ENCODE results near the gene ISX. TPM values are rescaled to one million over a fixed set of nuclear protein-coding genes. Genes with fewer than 3 reads are reported as not detected.

ISX gene
- total RNA-seq, 2 donors from 2014 or later: not detected

DNA sequence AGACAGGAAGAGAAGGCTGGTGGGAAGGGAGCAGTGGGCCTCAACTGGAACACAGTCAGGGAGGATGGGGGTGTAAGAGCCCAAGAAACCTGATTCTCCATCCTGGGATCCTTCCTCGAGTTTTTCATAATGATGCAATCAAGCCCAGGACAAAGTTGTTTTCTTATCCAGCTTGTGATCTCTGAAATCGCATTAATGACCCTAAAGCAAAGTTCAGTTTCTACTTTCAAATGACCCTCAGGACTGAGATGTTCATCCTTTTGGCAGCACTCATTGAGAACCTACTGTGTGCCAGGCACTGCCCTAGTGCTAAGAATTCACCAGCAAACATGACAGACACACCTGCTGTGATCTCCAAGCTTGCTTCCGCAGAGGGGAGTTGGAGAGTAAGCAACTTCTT is 45.3 kb downstream of the ISX start:
- Mint-ChIP-seq H3K4me1 (no peaks in the 10 kb centered on the region), H3K27ac (no peak overlapping the region), H3K36me3 (ENCODE audit: low read depth) (no peaks in the 10 kb centered on the region), H3K9me3 (peaks cover 6% of the 10 kb centered on the region), H3K27me3 (peaks cover 30% of the 10 kb centered on the region), H3K4me3 (no peak overlapping the region)
- no peak for ATAC-seq (replicated peaks)

DNA sequence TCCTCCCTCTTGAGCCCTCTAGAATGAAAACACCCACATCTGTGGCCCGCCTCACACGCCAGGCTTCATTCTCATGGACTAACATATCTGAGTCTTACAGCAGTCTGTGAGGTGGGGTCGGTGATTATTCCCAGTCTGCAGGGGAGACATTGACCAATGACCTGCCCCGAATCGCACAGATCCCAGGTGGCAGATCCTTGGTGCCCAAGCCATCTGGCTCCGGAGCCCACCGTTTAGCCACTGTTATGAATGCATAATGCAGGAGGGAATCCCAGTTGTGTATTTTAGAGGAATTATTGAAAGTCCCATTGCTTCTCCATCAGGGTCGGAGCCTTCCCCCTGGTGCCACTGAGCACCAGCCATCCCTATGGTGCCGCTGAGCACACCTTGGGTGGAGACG is 47.4 kb downstream of the ISX start:
- H3K9me3 Mint-ChIP-seq: no peaks in the 10 kb centered on the region
- peaks cover 23% of the 10 kb centered on the region for H3K27me3 Mint-ChIP-seq
- H3K27ac Mint-ChIP-seq: no peak overlapping the region
- no peaks in the 10 kb centered on the region for H3K4me1 Mint-ChIP-seq
- no peak for ATAC-seq (replicated peaks)
- H3K4me3 Mint-ChIP-seq: no peak overlapping the region
- H3K36me3 Mint-ChIP-seq (ENCODE audit: low read depth): no peaks in the 10 kb centered on the region

DNA sequence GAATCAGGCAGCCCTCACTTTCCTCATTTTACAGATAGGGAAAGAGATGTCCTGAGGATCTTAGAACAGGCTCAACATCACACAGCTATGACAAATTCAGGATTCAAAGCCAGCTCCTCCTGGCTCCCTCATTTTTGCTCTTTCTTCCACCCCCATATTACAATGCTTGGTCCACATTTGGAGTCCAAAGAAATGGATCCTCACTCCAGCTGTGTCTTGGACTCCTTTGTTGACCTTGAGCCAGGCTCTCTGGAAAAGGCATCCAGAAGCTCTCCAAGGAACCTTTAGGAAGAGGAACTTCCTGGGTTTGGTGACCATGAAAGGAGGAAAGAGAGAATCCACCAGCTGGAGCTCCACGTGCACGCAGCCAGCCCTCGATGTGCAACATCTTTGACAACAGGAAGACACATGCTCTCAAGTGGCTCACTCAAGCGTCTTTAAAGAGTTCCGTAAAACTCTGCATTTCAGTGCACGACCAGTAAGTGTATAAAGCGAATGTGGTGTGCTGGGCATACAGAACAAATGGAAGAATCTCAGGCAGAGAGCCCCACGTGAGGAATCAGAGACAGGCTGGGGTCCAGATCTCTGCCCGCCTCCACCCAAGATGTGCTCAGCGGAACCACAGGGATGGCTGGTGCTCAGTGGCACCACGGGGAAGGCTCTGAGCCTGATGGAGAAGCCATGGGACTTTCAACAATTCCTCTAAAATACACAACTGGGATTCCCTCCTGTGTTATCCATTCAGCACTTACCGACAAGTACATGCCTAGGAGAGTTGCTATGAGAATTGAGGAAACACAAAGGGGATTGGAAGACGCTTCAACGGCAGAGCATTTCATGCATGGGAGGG is 48.4 kb downstream of the ISX start:
- no peaks in the 10 kb centered on the region for H3K9me3 Mint-ChIP-seq
- H3K36me3 Mint-ChIP-seq (ENCODE audit: low read depth): no peaks in the 10 kb centered on the region
- no peak overlapping the region for H3K27ac Mint-ChIP-seq
- H3K27me3 Mint-ChIP-seq: peaks cover 13% of the 10 kb centered on the region
- no peaks in the 10 kb centered on the region for H3K4me1 Mint-ChIP-seq
- H3K4me3 Mint-ChIP-seq: no peak overlapping the region
- ATAC-seq (replicated peaks): no peak

DNA sequence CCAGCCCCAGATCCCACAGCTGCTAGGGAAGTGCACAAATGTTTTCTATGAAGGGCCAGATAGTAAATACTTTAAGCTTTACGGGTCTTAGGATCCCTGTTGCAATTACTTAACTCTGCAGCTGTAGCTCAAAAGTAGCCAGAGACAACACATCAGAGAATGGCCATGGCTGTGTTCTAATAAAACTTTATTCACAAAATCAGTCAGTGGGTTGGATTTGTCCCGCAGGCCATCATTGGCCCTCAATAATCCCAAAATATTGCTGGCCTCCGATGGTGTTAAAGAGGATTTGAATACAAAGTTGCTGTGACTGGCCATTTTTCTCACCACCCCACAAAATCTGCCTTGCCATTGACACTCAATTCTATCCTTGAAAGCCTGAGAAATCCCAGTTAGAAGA is 49.6 kb downstream of the ISX start:
- H3K9me3 Mint-ChIP-seq: no peaks in the 10 kb centered on the region
- H3K36me3 Mint-ChIP-seq (ENCODE audit: low read depth): no peaks in the 10 kb centered on the region
- no peak overlapping the region for H3K4me3 Mint-ChIP-seq
- H3K4me1 Mint-ChIP-seq: no peaks in the 10 kb centered on the region
- no peak overlapping the region for H3K27ac Mint-ChIP-seq
- ATAC-seq (replicated peaks): no peak
- peaks cover 10% of the 10 kb centered on the region for H3K27me3 Mint-ChIP-seq

DNA sequence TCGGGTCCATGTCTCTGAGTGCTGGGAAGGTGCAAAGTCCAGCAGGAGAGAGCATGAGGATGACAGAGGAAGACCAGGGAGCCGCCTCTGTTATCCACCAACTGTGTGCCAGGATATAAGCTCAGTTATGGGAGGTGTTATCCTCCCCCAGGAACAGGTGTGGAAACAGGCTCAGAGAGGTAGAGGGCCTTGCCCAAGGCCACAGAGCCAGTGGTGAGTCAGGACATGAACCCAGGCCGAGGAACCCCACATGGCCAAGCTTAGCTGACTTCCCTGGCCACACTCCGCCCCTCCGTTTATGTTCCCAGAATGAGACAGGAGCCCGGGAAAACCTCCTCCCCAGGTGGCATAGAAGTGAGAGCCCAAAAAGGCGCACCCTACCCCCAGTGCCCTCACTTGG is 50.3 kb downstream of the ISX start:
- no peak for ATAC-seq (replicated peaks)
- Mint-ChIP-seq H3K4me1 (no peaks in the 10 kb centered on the region), H3K27ac (no peak overlapping the region), H3K27me3 (peaks cover 10% of the 10 kb centered on the region), H3K36me3 (ENCODE audit: low read depth) (no peaks in the 10 kb centered on the region), H3K4me3 (no peak overlapping the region), H3K9me3 (no peaks in the 10 kb centered on the region)

DNA sequence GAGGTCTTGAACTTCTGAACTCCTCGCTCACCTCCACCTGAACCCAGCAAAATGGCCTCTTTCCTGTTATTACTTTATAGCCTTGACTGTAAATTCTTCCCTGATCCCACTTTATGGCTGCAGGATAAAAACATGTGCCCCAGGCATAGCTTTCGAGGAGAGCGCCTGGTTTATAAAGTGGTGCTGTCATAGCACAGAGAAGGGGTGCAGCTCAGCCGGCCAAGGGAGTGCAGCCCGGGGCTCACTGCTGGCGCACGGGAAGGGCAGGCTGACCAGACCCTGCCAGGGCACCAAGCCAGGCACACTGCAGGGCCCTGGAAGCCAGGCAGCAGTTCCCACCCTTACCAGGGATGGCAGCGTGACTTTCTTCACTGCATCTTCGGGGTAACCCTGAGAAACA is 50.9 kb downstream of the ISX start:
- no peaks in the 10 kb centered on the region for H3K9me3 Mint-ChIP-seq
- H3K4me3 Mint-ChIP-seq: no peak overlapping the region
- no peaks in the 10 kb centered on the region for H3K36me3 Mint-ChIP-seq (ENCODE audit: low read depth)
- H3K4me1 Mint-ChIP-seq: no peaks in the 10 kb centered on the region
- peaks cover 10% of the 10 kb centered on the region for H3K27me3 Mint-ChIP-seq
- no peak for ATAC-seq (replicated peaks)
- no peak overlapping the region for H3K27ac Mint-ChIP-seq

DNA sequence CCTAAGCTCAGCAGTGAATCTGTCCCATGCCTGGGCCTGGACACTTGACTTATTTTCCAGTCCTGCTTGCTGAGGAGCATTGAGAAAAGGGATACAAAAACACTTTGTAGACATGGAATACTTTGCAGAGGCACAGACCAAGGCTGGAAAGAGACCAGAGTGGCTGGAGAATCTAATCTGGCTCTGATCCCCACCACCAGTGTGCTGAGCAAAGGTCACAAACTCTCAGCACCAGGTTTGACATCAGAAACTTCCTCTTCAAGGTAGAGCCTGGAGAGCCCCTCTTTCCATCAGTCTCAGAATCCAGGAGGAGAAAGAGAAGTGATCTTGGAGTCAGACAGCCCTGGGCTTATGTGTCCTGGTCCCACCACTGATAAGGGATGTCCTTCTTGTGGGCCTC is 53.5 kb downstream of the ISX start:
- Mint-ChIP-seq H3K27me3 (peaks cover 12% of the 10 kb centered on the region), H3K36me3 (ENCODE audit: low read depth) (no peaks in the 10 kb centered on the region), H3K9me3 (no peaks in the 10 kb centered on the region), H3K27ac (no peak overlapping the region), H3K4me1 (no peaks in the 10 kb centered on the region), H3K4me3 (no peak overlapping the region)
- ATAC-seq (replicated peaks): no peak

DNA sequence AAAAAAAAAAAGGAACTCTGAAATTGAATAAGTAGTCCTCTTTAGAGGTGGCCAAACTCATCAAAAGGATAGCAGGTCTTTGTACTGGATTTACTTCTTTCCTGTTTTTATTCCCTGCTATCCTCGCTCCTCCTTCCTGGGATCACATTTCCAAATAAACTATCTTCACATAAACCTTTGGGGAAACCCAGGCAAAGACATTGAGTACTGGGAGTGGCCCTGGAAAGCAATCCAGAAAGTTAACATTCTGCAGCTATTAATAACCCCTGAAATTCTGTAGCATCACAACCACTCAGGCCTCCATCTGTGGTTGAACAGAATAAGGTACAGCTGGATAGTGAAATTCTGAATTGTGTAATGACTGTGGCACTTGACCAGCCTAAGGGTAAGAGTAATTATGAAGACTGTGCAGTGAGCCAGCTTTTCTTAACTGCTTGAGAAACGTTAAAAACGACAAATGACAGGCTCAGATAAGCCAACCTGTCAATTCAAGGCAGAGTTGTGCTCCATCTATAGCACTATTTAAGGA is 58.8 kb downstream of the ISX start:
- H3K4me1 Mint-ChIP-seq: no peaks in the 10 kb centered on the region
- no peak for ATAC-seq (replicated peaks)
- no peaks in the 10 kb centered on the region for H3K9me3 Mint-ChIP-seq
- no peaks in the 10 kb centered on the region for H3K36me3 Mint-ChIP-seq (ENCODE audit: low read depth)
- H3K27ac Mint-ChIP-seq: no peak overlapping the region
- no peak overlapping the region for H3K4me3 Mint-ChIP-seq
- peaks cover 35% of the 10 kb centered on the region for H3K27me3 Mint-ChIP-seq

DNA sequence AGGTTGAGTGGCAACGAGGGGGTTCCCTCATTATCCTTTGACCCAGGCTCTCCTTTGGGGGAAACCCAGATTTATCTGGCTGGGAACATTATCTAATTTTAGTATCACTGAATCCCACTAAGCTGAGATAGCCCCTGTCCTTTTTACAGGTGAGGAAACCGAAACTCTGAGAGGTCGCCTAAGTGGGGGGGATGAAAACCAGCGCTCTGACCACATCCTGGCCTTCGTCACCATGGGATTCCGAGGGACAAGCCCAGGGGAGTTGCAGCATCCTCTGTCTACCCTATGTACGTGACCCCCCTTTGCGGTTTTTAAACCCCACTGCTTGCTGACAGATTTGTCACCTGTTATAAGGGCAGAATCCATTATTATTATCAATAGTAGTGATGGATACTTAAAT is 61.0 kb downstream of the ISX start:
- Mint-ChIP-seq H3K27ac (no peak overlapping the region), H3K9me3 (no peaks in the 10 kb centered on the region), H3K27me3 (peaks cover 44% of the 10 kb centered on the region), H3K36me3 (ENCODE audit: low read depth) (no peaks in the 10 kb centered on the region), H3K4me3 (no peak overlapping the region), H3K4me1 (no peaks in the 10 kb centered on the region)
- no peak for ATAC-seq (replicated peaks)

DNA sequence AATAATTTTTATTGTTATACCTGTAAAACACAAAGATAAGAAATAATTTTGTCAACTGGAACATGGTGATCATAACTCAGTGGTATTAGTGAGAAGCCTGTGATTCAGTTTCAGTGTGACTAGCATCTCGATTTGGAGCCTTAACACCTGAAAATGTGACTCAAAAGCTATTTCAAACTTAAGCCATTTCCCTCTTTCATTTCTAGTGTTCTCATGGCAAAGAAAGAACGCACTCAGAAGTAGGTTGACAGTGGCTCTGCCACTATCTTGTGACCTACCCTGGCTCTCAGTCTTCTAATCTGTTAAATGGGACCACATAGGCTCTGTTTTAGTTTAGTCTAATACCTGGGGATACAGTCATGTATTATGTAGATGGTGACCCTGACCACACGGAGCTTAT is 62.7 kb downstream of the ISX start:
- Mint-ChIP-seq H3K4me1 (no peaks in the 10 kb centered on the region), H3K9me3 (no peaks in the 10 kb centered on the region), H3K4me3 (no peak overlapping the region), H3K27me3 (peaks cover 50% of the 10 kb centered on the region), H3K27ac (no peak overlapping the region), H3K36me3 (ENCODE audit: low read depth) (no peaks in the 10 kb centered on the region)
- peak; percentile 83 for ATAC-seq (replicated peaks)

DNA sequence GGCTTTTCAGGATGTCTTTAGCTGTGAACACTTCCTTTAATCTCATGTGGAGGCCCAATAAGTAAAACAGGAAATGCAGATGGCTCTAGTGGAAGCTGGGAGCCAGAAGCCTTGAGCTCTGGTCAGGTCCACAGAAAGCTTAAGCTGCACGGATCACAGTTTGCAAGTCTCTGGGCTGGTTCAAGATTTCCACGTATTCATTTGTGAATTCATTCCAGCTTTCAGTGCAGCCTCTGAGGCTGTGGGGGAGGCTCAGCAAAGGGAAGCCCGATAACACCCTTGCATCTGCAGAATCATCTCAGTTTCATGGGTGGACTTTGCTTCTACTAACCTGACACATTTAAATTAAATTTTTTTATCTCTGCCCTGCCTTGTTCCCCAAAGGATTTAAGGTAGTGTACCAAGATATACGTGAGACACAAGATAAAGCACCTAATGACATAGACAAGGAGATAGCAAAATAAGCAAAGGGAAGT is 65.6 kb downstream of the ISX start:
- Mint-ChIP-seq H3K9me3 (no peaks in the 10 kb centered on the region), H3K4me3 (no peak overlapping the region), H3K36me3 (ENCODE audit: low read depth) (no peaks in the 10 kb centered on the region), H3K27ac (no peak overlapping the region), H3K27me3 (peaks cover 41% of the 10 kb centered on the region), H3K4me1 (no peaks in the 10 kb centered on the region)
- no peak for ATAC-seq (replicated peaks)

DNA sequence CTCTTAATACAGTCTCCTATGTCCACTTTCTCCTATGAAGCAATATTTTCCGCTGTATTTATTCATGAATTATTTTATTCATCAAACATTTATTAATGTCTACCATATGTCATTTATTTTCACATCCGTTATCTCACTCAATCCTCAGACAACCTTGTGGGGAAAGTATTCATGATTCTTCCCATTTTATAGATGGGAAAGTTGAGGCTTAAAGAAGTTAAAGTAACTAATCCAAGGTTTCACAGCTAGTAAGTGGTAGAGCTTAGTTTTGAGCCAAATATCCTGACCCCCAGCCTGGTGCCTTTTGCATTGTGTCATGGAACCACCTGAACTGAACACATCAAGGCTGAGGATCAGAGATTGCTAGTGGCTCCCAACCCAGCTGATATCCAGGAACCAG is 66.6 kb downstream of the ISX start:
- H3K27me3 Mint-ChIP-seq: peaks cover 38% of the 10 kb centered on the region
- no peak overlapping the region for H3K27ac Mint-ChIP-seq
- no peak for ATAC-seq (replicated peaks)
- no peak overlapping the region for H3K4me3 Mint-ChIP-seq
- H3K9me3 Mint-ChIP-seq: no peaks in the 10 kb centered on the region
- no peaks in the 10 kb centered on the region for H3K4me1 Mint-ChIP-seq
- H3K36me3 Mint-ChIP-seq (ENCODE audit: low read depth): no peaks in the 10 kb centered on the region

DNA sequence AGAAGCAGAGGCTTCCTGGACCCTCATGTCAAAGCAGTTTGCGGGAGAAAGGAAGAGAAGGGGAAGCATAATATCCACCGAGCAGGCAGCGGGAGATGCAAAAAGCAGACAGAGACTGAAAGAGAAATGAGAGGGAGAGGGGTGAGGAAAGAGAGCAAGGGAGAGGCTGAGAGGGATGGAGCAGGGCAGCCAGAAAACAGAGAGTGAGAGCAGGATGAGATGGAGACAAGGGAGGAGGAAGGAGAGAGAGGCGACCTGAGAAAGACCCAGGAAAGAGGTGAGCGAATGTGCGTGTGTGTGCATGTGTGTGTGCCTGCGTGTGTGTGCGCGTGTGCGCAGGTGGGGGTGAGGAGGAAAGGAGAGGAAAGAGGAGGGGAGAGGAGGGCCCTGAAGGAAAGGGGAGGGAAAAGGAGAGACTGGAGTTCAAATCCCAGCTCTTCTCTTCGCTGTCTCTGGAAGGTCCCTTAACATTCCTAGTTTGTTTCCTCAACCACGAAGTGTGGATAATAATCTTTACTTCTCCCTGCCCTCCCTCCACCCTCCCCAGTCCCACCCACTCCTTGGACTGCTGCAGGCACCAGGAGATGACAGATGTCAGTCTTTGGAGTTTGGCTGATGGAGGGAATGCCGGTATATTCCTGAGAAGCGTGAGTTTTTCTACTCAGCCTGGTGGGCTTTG is 67.9 kb downstream of the ISX start:
- Mint-ChIP-seq H3K27me3 (peaks cover 34% of the 10 kb centered on the region), H3K27ac (no peak overlapping the region), H3K4me1 (no peaks in the 10 kb centered on the region), H3K4me3 (no peak overlapping the region), H3K36me3 (ENCODE audit: low read depth) (no peaks in the 10 kb centered on the region), H3K9me3 (no peaks in the 10 kb centered on the region)
- ATAC-seq (replicated peaks): no peak

DNA sequence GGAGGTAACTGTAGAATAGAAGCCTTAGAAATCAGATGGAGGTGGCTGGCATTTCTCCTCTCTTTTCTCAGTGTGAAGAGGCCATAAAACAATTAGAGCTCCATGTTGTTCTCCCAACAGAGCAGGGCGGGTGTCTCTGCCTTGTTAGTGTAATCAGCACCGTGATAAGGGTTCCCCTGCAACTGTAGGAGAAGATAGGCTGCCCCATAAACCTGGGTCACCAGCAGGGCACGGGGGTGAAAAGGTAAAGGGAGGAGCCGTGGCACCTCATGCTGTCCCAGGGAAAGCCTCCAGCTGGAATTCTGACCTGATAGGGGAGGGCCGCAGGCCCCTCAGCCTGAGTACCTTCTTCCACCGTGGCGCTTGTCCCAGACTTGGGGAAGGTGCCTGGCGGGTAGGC is 68.7 kb downstream of the ISX start:
- Mint-ChIP-seq H3K4me1 (no peaks in the 10 kb centered on the region), H3K9me3 (no peaks in the 10 kb centered on the region)

DNA sequence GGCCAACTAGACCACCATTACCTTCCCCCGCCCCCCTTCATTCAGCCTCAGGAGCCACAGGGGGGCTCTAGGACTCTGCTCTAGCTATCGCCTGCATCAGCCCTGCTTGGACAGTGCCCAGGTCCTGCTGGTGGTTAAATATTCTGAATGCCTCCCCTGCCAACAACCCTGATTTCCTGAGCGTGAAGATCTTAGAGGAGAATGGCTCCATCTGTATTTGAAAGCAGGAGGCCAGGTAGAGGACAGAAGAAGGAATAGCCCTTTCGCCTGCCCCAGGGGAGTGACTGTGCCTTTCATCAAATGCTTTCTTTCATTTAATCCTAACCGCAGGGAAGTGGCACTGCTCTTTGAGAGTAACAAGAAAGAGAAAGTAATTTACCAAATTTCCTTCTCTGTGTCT is 69.2 kb downstream of the ISX start:
- Mint-ChIP-seq H3K9me3 (no peaks in the 10 kb centered on the region), H3K36me3 (ENCODE audit: low read depth) (no peaks in the 10 kb centered on the region), H3K4me3 (no peak overlapping the region), H3K4me1 (no peaks in the 10 kb centered on the region), H3K27ac (no peak overlapping the region), H3K27me3 (peaks cover 33% of the 10 kb centered on the region)
- no peak for ATAC-seq (replicated peaks)

More for the DNA sequence above, 68.7 kb downstream of the ISX start:
- Mint-ChIP-seq H3K27me3 (peaks cover 33% of the 10 kb centered on the region), H3K36me3 (ENCODE audit: low read depth) (no peaks in the 10 kb centered on the region), H3K27ac (no peak overlapping the region), H3K4me3 (no peak overlapping the region)
- ATAC-seq (replicated peaks): no peak
